Upper lobe of left lung (tissue), 4 donors: ENCODE data around the gene NEDD4L.

Experiments
- CTCF ChIP-seq, 6 experiments: fragments of 450-650 bp in 4 of 6; fragments of 200-600 bp in 2 of 6; sonication (generic) in 2 of 6; IDR thresholded peaks; one replicate each; pipeline ENCODE4 v1.5.1; 2016 to 2019; ENCODE audit warnings: antibody characterized with exemption in 6 of 6
- EP300 ChIP-seq, 4 donors: sonication (generic); formaldehyde crosslinking; IDR thresholded peaks; one replicate each; pipeline ENCODE4 v1.5.1; 2017; ENCODE audit warnings: antibody characterized with exemption in 4 of 4, control low read depth in 2 of 4
- POLR2A ChIP-seq, 4 donors: fragments of 450-650 bp; IDR thresholded peaks; one replicate each; pipeline ENCODE4 v1.5.1; 2016 to 2017; ENCODE audit warnings: antibody characterized with exemption in 4 of 4, mild to moderate bottlenecking in 2 of 4
- POLR2AphosphoS5 ChIP-seq, 2 donors: sonication (generic); formaldehyde crosslinking; IDR thresholded peaks; one replicate each; pipeline ENCODE4 v1.5.1; 2017; ENCODE audit warnings: antibody characterized with exemption in 2 of 2

- TF ChIP-seq POLR2A (IDR thresholded peaks at IDR 0.05) (no peak), CTCF (IDR thresholded peaks at IDR 0.05) (no peak), POLR2AphosphoS5 (IDR thresholded peaks at IDR 0.05) (no peak), EP300 (IDR thresholded peaks at IDR 0.05) (no peak)
These were observed 310.8 kb downstream of the NEDD4L start for GRCh38 chr18:58354791-58355190.
